ENCODE measurements around the gene FAM241A.
A peak's percentile ranks its signal among the peaks of the same experiment; 100 is the strongest.
"Not testable (repeated sequence)": the region's sequence is repeated elsewhere in the genome, so short reads cannot be mapped to it uniquely, and the experiment has no call there.

The FAM241A gene

GRCh38 chr4:112153211-112153791, 8.0 kb downstream of the FAM241A start:
- no peak for DNase-seq (ENCODE audit: low read depth)
- no peak overlapping the region for H3K4me3 ChIP-seq (ENCODE audit: low read depth, low read length)
- TF ChIP-seq CTCF (conservative IDR thresholded peaks at IDR 0.05; ENCODE audit: low read depth, low read length): no peak

GRCh38 chr4:112156112-112156511, 10.9 kb downstream of the FAM241A start:
- DNase-seq (ENCODE audit: low read depth): no peak
- TF ChIP-seq CTCF (conservative IDR thresholded peaks at IDR 0.05; ENCODE audit: low read depth, low read length): no peak
- no peak overlapping the region for H3K4me3 ChIP-seq (ENCODE audit: low read depth, low read length)

- no peak for DNase-seq (ENCODE audit: low read depth)
- no peak overlapping the region for H3K4me3 ChIP-seq (ENCODE audit: low read depth, low read length)
- TF ChIP-seq CTCF (conservative IDR thresholded peaks at IDR 0.05; ENCODE audit: low read depth, low read length): no peak
Measured at GRCh38 chr4:112156553-112156952, 11.3 kb downstream of the FAM241A start.

- DNase-seq (ENCODE audit: low read depth); H3K4me3 ChIP-seq (ENCODE audit: low read depth, low read length): not testable (repeated sequence)
Measured at GRCh38 chr4:112163706-112164105, 18.5 kb downstream of the FAM241A start.

GRCh38 chr4:112167794-112168193, 22.5 kb downstream of the FAM241A start:
- peak; percentile 31 for DNase-seq (ENCODE audit: low read depth)
- H3K4me3 ChIP-seq (ENCODE audit: low read depth, low read length): no peak overlapping the region
- no peak for TF ChIP-seq CTCF (conservative IDR thresholded peaks at IDR 0.05; ENCODE audit: low read depth, low read length)

GRCh38 chr4:112168719-112169500, 23.7 kb downstream of the FAM241A start:
- DNase-seq (ENCODE audit: low read depth): no peak
- TF ChIP-seq CTCF (conservative IDR thresholded peaks at IDR 0.05; ENCODE audit: low read depth, low read length): no peak
- H3K4me3 ChIP-seq (ENCODE audit: low read depth, low read length): no peak overlapping the region

GRCh38 chr4:112170451-112170993, 25.3 kb downstream of the FAM241A start:
- H3K4me3 ChIP-seq (ENCODE audit: low read depth, low read length): no peak overlapping the region
- peak; percentile 92 for DNase-seq (ENCODE audit: low read depth)
- no peak for TF ChIP-seq CTCF (conservative IDR thresholded peaks at IDR 0.05; ENCODE audit: low read depth, low read length)

- peak; percentile 33 for DNase-seq (ENCODE audit: low read depth)
- H3K4me3 ChIP-seq (ENCODE audit: low read depth, low read length): not testable (repeated sequence)
Measured at GRCh38 chr4:112171051-112171763, 26.0 kb downstream of the FAM241A start.
